CD14-positive monocyte (primary cell): ENCODE data around the gene TEAD1. TPM values are rescaled to one million over a fixed set of nuclear protein-coding genes. Genes with fewer than 3 reads are reported as not detected.

Source experiments
- DNase-seq, 3 donors: peaks; one replicate each; pipeline ENCODE4 v3.0.0-alpha.2; 2011 to 2022
- H2AFZ ChIP-seq: 2 replicates; pipeline ENCODE4 v1.6.0; 2012; ENCODE audit warnings: mild to moderate bottlenecking, low read depth, low read length, inconsistent platforms; ENCODE audit not compliant: insufficient read depth, poor library complexity, severe bottlenecking
- H3K27ac ChIP-seq, 2 donors: 1 replicate in 1 of 2; 2 replicates in 1 of 2; pipeline ENCODE4 v1.5.1; 2012 to 2013; ENCODE audit warnings: low read length in 2 of 2, control low read depth in 1 of 2, inconsistent platforms in 1 of 2, low read depth in 1 of 2, mild to moderate bottlenecking in 1 of 2
- H3K27me3 ChIP-seq, 2 donors: one replicate each; pipeline versions ENCODE4 v1.6.0 to v1.6.1; 2011 to 2013; ENCODE audit warnings: low read length in 2 of 2; ENCODE audit not compliant: control insufficient read depth in 2 of 2, insufficient read depth in 2 of 2
- H3K36me3 ChIP-seq, 2 donors: replicated peaks in 1 of 2; 1 replicate in 1 of 2; 2 replicates in 1 of 2; pipeline versions ENCODE4 v1.5.1 to v1.6.1; 2012 to 2013; ENCODE audit warnings: low read length in 2 of 2, control low read depth in 1 of 2, inconsistent platforms in 1 of 2, mild to moderate bottlenecking in 1 of 2; ENCODE audit not compliant: insufficient read depth in 2 of 2, control insufficient read depth in 1 of 2
- H3K4me1 ChIP-seq, 2 donors: 1 replicate in 1 of 2; 2 replicates in 1 of 2; pipeline versions ENCODE4 v1.5.1 to v1.6.1; 2012 to 2013; ENCODE audit warnings: low read length in 2 of 2, control low read depth in 1 of 2, inconsistent platforms in 1 of 2, mild to moderate bottlenecking in 1 of 2, moderate library complexity in 1 of 2; ENCODE audit not compliant: insufficient read depth in 2 of 2, control insufficient read depth in 1 of 2
- H3K4me2 ChIP-seq: replicated peaks from 2 replicates; pipeline ENCODE3; 2012; ENCODE audit warnings: low read length, moderate library complexity, mild to moderate bottlenecking; ENCODE audit not compliant: poor library complexity, severe bottlenecking; ENCODE audit errors: extremely low read depth
- H3K4me3 ChIP-seq, 3 experiments: fragments of 200-600 bp in 1 of 3; sonication (generic) in 1 of 3; replicated peaks in 1 of 3; 1 replicate in 2 of 3; 2 replicates in 1 of 3; pipeline ENCODE4 v1.5.1; 2011 to 2013; ENCODE audit warnings: low read length in 3 of 3, mild to moderate bottlenecking in 3 of 3, control low read depth in 2 of 3, low read depth in 2 of 3, inconsistent platforms in 1 of 3, moderate library complexity in 1 of 3
- H3K79me2 ChIP-seq: 2 replicates; pipeline ENCODE4 v1.6.0; 2012; ENCODE audit warnings: mild to moderate bottlenecking, control low read depth, inconsistent platforms, low read length, moderate library complexity; ENCODE audit not compliant: insufficient read depth
- H3K9ac ChIP-seq: 2 replicates; pipeline ENCODE4 v1.6.0; 2017; ENCODE audit warnings: low read length, mild to moderate bottlenecking; ENCODE audit not compliant: insufficient read depth, poor library complexity, severe bottlenecking
- H3K9me3 ChIP-seq, 2 donors: replicated peaks in 1 of 2; 1 replicate in 1 of 2; 2 replicates in 1 of 2; pipeline versions ENCODE4 v1.5.1 to v1.6.1; 2012 to 2013; ENCODE audit warnings: low read length in 2 of 2, control low read depth in 1 of 2; ENCODE audit not compliant: control insufficient read depth in 1 of 2, insufficient read depth in 1 of 2
- H4K20me1 ChIP-seq: 2 replicates; pipeline ENCODE4 v1.6.0; 2012; ENCODE audit warnings: mild to moderate bottlenecking, low read length, control low read depth, moderate library complexity; ENCODE audit not compliant: insufficient read depth
- H3K27ac Mint-ChIP-seq, 7 donors: one replicate each; pipeline ENCODE4 v1.8.0; 2020; ENCODE audit warnings: mild to moderate bottlenecking in 7 of 7, mixed read lengths in 7 of 7, moderate library complexity in 6 of 7, inconsistent platforms in 2 of 7
- H3K27me3 Mint-ChIP-seq, 3 donors: one replicate each; pipeline ENCODE4 v1.8.0; 2021 to 2022; ENCODE audit warnings: low read depth in 3 of 3, mild to moderate bottlenecking in 3 of 3, mixed read lengths in 3 of 3, moderate library complexity in 3 of 3, inconsistent platforms in 1 of 3
- H3K36me3 Mint-ChIP-seq, 2 donors: one replicate each; pipeline ENCODE4 v1.8.0; 2020; ENCODE audit warnings: mixed read lengths in 2 of 2, inconsistent platforms in 1 of 2, mild to moderate bottlenecking in 1 of 2
- H3K4me1 Mint-ChIP-seq: one replicate; pipeline ENCODE4 v1.8.0; 2020; ENCODE audit warnings: mild to moderate bottlenecking, mixed read lengths
- H3K4me3 Mint-ChIP-seq, 2 donors: one replicate each; pipeline ENCODE4 v1.8.0; 2020; ENCODE audit warnings: mild to moderate bottlenecking in 2 of 2, mixed read lengths in 2 of 2, moderate library complexity in 1 of 2
- H3K9me3 Mint-ChIP-seq, 7 donors: one replicate each; pipeline ENCODE4 v1.8.0; 2020 to 2022; ENCODE audit warnings: mixed read lengths in 7 of 7, mild to moderate bottlenecking in 6 of 7, moderate library complexity in 6 of 7, inconsistent platforms in 2 of 7
- WGBS: methylation state at CpG from one replicate; pipeline ENCODE4 v1.1.5; 2013; ENCODE audit warnings: missing lambda C conversion rate; ENCODE audit not compliant: insufficient coverage; 5-methylcytosine and 5-hydroxymethylcytosine counted together
- intact Hi-C, 2 donors: fragments of 100-400 bp; cut with micrococcal nuclease; formaldehyde crosslinking; loops; one replicate each; pipeline versions ENCODE4 v1.15.0 to v1.15.1; 2023
- polyA plus RNA-seq, 3 donors: library from polyadenylated mRNA; depleted of rRNA in 1 of 3; unstranded in 2 of 3; stranded (reverse) in 1 of 3; fragments of 300-500 nt in 2 of 3; fragments of >200 nt in 1 of 3; fragmentation: Illumina TruSeq in 2 of 3; gene quantifications; 1 replicate in 2 of 3; 2 replicates in 1 of 3; pipeline ENCODE4 v1.2.3, GENCODE V29; 2012 to 2021
- TF ChIP-seq, protein P1 (sequence below): fragments of 200-600 bp; IDR thresholded peaks from one replicate; pipeline ENCODE4 v1.8.0; 2022; ENCODE audit warnings: antibody characterized with exemption, mild to moderate bottlenecking

TEAD1 gene
- polyA plus RNA-seq, 3 donors: not detected

DNA sequence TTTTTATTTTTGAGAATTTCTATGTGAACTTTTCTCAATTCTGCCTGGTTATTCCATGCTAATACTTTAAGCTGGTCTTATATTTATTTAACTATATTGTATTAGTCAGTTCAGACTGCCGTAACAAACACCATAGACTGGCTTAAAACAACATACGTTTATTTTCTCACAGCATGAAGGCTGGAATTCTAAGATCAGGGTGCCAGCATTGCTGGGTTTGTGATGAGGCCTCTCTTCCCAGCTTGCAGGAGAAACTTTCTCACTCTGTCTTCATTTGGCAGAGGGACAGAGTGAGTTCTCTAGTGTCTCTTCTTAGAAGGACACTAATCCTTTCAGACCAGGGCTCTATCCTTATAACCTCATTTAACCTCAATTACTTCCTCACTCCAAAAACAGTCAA lies 16.2 kb upstream of the TEAD1 start:
- Mint-ChIP-seq H3K27me3 (peaks cover 0 to 9% (median 7%) of the 10 kb centered on the region in 3 donors), H3K9me3 (peaks cover 0 to 16% (median 7%) of the 10 kb centered on the region in 7 donors), H3K4me3 (no peak overlapping the region), H3K27ac (no peak overlapping the region), H3K36me3 (no peaks in the 10 kb centered on the region), H3K4me1 (no peaks in the 10 kb centered on the region)
- TF ChIP-seq, protein P1, sequence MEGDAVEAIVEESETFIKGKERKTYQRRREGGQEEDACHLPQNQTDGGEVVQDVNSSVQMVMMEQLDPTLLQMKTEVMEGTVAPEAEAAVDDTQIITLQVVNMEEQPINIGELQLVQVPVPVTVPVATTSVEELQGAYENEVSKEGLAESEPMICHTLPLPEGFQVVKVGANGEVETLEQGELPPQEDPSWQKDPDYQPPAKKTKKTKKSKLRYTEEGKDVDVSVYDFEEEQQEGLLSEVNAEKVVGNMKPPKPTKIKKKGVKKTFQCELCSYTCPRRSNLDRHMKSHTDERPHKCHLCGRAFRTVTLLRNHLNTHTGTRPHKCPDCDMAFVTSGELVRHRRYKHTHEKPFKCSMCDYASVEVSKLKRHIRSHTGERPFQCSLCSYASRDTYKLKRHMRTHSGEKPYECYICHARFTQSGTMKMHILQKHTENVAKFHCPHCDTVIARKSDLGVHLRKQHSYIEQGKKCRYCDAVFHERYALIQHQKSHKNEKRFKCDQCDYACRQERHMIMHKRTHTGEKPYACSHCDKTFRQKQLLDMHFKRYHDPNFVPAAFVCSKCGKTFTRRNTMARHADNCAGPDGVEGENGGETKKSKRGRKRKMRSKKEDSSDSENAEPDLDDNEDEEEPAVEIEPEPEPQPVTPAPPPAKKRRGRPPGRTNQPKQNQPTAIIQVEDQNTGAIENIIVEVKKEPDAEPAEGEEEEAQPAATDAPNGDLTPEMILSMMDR: no peak
- no peak overlapping the region for H2AFZ ChIP-seq
- H3K27me3 ChIP-seq: no peaks in the 10 kb centered on the region
- H3K36me3 ChIP-seq: no peaks in the 10 kb centered on the region
- H3K4me1 ChIP-seq: no peaks in the 10 kb centered on the region
- no peak overlapping the region for H3K4me2 ChIP-seq
- H3K9ac ChIP-seq: no peak overlapping the region
- H3K79me2 ChIP-seq: no peaks in the 10 kb centered on the region
- H3K27ac ChIP-seq: no peak overlapping the region
- WGBS: no CpG with 5 or more reads among the region's 2 CpGs
- H3K4me3 ChIP-seq: no peak overlapping the region
- H4K20me1 ChIP-seq: no peaks in the 10 kb centered on the region
- H3K9me3 ChIP-seq: peaks cover 0 to 5% of the 10 kb centered on the region in 2 donors
- DNase-seq: no peak
- intact Hi-C loops: no loop called here

- no peaks in the 10 kb centered on the region for H3K36me3 Mint-ChIP-seq
- Histone ChIP-seq H4K20me1 (no peaks in the 10 kb centered on the region), H3K27ac (no peak overlapping the region), H2AFZ (no peak overlapping the region), H3K4me3 (no peak overlapping the region), H3K9ac (no peak overlapping the region), H3K4me1 (no peaks in the 10 kb centered on the region), H3K36me3 (no peaks in the 10 kb centered on the region), H3K9me3 (no peaks in the 10 kb centered on the region), H3K4me2 (no peak overlapping the region), H3K79me2 (no peaks in the 10 kb centered on the region), H3K27me3 (no peaks in the 10 kb centered on the region)
- H3K4me3 Mint-ChIP-seq: no peak overlapping the region
- intact Hi-C loops: no loop called here
- WGBS: 70% methylated on average over 5 of the region's 8 CpGs
- H3K4me1 Mint-ChIP-seq: no peaks in the 10 kb centered on the region
- no peak overlapping the region for H3K27ac Mint-ChIP-seq
- DNase-seq: no peak
- TF ChIP-seq, protein P1: no peak
- peaks cover 4 to 17% (median 9%) of the 10 kb centered on the region in 3 donors for H3K27me3 Mint-ChIP-seq
- peaks cover 0 to 10% (median under 1%) of the 10 kb centered on the region in 7 donors for H3K9me3 Mint-ChIP-seq
Observed at GRCh38 chr11:12662101-12662689, 12.0 kb upstream of the TEAD1 start.
